Prostate gland (tissue), 2 donors: ENCODE measurements around the gene ACTG1. TPM values are rescaled to one million over a fixed set of nuclear protein-coding genes. Genes with fewer than 3 reads are reported as not detected.

ENCODE experiments used
- DNase-seq: peaks from one replicate; pipeline ENCODE4 v3.0.0-alpha.2; 2019; ENCODE audit warnings: low spot score
- H3K27ac ChIP-seq, 2 donors: fragments of 200-600 bp; sonication (generic); 2 replicates each; pipeline ENCODE4 v1.5.1; 2017 to 2019
- H3K27me3 ChIP-seq: fragments of 200-600 bp; sonication (generic); replicated peaks from 2 replicates; pipeline ENCODE4 v1.5.1; 2019; ENCODE audit not compliant: insufficient read depth
- H3K36me3 ChIP-seq, 2 donors: fragments of 200-600 bp; sonication (generic); 1 replicate in 1 of 2; 2 replicates in 1 of 2; pipeline versions ENCODE4 v1.5.1 to v1.8.1; 2017 to 2019
- H3K4me1 ChIP-seq: fragments of 200-600 bp; sonication (generic); replicated peaks from 2 replicates; pipeline ENCODE4 v1.5.1; 2019
- H3K4me3 ChIP-seq, 2 donors: fragments of 200-600 bp; sonication (generic); 2 replicates each; pipeline ENCODE4 v1.5.1; 2017 to 2019
- H3K9me3 ChIP-seq: fragments of 200-600 bp; sonication (generic); 2 replicates; pipeline ENCODE4 v1.5.1; 2017
- POLR2A ChIP-seq: fragments of 450-650 bp; IDR thresholded peaks from one replicate; pipeline ENCODE4 v1.6.1; 2016; ENCODE audit warnings: antibody characterized with exemption, mild to moderate bottlenecking
- POLR2AphosphoS5 ChIP-seq: sonication (generic); formaldehyde crosslinking; IDR thresholded peaks from one replicate; pipeline ENCODE4 v1.6.1; 2017; ENCODE audit warnings: antibody characterized with exemption
- WGBS: methylation state at CpG from one replicate; pipeline ENCODE4 v1.1.5; 2018; 5-methylcytosine and 5-hydroxymethylcytosine counted together
- intact Hi-C: fragments of 100-400 bp; cut with DNase I; formaldehyde crosslinking; loops from one replicate; pipeline ENCODE4 v1.14.2; 2022
- total RNA-seq, 2 donors: library from RNA; depleted of rRNA; stranded (reverse); fragments of >200 nt; gene quantifications; one replicate each; pipeline ENCODE4 v1.1.0, GENCODE V29; 2016
- TF ChIP-seq, protein P1 (sequence below), 4 experiments: fragments of 200-600 bp in 2 of 4; fragments of 450-650 bp in 2 of 4; sonication (generic) in 2 of 4; IDR thresholded peaks; 1 replicate in 3 of 4; 2 replicates in 1 of 4; pipeline ENCODE4 v1.5.1; 2016 to 2019; ENCODE audit warnings: antibody characterized with exemption in 4 of 4, mild to moderate bottlenecking in 2 of 4, moderate library complexity in 2 of 4

The ACTG1 gene
- total RNA-seq, 2 donors from 2014 or later, result 2,438 to 3,181 TPM

DNA sequence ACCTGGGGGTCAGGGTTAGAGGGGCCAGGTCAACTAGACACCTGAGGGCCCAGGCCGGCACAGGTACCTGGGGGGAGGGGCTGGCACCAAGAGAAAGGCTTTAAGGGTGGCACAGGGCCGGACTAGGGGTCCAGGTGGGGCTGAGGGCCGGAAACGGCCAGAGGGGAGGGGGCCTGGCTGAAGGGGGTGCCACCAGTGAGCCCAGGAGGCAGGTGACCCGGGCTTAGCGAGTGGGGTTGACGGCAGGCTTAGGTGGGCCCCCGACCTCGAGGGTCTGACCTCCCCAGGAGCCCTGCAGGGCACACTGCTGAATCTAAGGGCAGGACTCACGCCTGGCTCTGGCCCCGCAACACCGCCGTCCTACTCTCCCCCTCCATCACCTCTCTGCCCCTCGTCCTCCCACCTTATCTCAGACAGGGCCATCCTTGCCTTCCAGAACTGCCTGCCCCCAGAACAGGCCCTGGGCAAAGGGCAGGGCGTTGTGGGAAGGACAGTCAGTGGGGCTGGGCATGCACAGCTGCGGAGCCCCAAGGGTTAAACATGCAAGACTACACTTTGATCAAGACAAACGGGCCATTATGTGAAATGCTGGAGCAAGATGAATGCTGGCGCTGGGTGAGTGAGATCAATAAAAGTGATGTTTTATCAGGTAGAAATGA is 44.4 kb downstream of the ACTG1 start:
- intact Hi-C loops, result no loop called here
- H3K36me3 ChIP-seq, result no peaks in the 10 kb centered on the region
- H3K4me3 ChIP-seq, result no peak overlapping the region
- H3K27me3 ChIP-seq, result no peaks in the 10 kb centered on the region
- WGBS, result 76% methylated on average over 18 of the region's 18 CpGs
- no peak for DNase-seq
- H3K27ac ChIP-seq, result no peak overlapping the region
- H3K9me3 ChIP-seq, result no peaks in the 10 kb centered on the region
- H3K4me1 ChIP-seq, result no peaks in the 10 kb centered on the region
- TF ChIP-seq POLR2A (no peak), POLR2AphosphoS5 (no peak)
- TF ChIP-seq, protein P1, sequence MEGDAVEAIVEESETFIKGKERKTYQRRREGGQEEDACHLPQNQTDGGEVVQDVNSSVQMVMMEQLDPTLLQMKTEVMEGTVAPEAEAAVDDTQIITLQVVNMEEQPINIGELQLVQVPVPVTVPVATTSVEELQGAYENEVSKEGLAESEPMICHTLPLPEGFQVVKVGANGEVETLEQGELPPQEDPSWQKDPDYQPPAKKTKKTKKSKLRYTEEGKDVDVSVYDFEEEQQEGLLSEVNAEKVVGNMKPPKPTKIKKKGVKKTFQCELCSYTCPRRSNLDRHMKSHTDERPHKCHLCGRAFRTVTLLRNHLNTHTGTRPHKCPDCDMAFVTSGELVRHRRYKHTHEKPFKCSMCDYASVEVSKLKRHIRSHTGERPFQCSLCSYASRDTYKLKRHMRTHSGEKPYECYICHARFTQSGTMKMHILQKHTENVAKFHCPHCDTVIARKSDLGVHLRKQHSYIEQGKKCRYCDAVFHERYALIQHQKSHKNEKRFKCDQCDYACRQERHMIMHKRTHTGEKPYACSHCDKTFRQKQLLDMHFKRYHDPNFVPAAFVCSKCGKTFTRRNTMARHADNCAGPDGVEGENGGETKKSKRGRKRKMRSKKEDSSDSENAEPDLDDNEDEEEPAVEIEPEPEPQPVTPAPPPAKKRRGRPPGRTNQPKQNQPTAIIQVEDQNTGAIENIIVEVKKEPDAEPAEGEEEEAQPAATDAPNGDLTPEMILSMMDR (IDR thresholded peaks at IDR 0.05), result no peak

DNA sequence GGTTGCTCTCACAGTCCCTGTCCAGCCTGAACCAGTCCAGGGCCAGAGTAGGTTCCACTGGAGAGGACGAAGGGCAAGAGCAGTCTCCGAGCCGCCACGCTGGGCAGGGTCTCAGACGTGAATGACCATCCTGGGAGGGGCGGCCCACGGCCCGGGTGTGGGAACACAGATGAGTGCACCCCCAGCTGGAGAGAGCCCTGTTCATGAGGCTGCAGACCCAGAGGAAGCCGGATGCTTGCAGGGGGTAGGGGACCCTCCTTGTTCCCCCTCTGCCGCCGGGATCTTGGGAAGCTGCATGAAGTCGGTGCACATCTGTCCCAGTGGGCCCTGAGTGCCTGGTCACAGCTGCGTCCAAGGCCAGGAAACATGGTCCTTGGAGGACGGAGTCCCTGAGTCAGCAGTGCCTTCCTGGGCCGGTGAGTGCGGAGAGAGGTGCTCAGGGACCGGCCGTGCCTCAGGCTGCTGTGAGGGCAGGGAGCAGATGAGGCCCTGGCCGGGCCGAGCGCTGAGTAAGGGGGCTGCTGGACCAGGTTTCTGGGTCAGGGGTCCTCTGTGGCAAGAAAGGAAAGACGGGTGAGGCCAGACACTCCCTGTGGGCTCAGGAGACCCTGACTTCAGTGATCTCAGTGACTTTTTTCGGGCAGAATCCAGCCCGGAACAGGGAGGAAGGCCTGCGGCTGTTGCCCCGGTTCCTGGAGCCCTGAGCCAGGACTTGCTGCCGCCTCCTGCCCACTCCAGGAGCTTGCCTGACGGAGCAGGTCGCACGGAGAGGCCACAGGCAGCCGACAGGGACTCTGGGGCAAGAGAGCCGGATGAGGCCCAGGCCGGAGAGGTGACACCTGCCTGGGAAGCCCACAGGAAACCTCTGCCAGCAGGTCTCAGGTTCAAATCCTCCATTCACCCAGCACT is 45.8 kb downstream of the ACTG1 start:
- Histone ChIP-seq H3K27ac (no peak overlapping the region), H3K4me1 (no peaks in the 10 kb centered on the region), H3K36me3 (peaks cover 0 to 6% of the 10 kb centered on the region in 2 donors), H3K9me3 (no peaks in the 10 kb centered on the region), H3K4me3 (no peak overlapping the region), H3K27me3 (no peaks in the 10 kb centered on the region)
- no peak for TF ChIP-seq POLR2AphosphoS5
- TF ChIP-seq POLR2A, result no peak
- TF ChIP-seq, protein P1 (IDR thresholded peaks at IDR 0.05), result no peak
- intact Hi-C loops, result no loop called here
- WGBS, result 90% methylated on average over 31 of the region's 33 CpGs
- no peak for DNase-seq

- WGBS, result 84% methylated on average over 17 of the region's 17 CpGs
- Histone ChIP-seq H3K27ac (no peak overlapping the region), H3K9me3 (no peaks in the 10 kb centered on the region), H3K36me3 (peaks cover 0 to 6% of the 10 kb centered on the region in 2 donors), H3K4me3 (no peak overlapping the region), H3K27me3 (no peaks in the 10 kb centered on the region), H3K4me1 (no peaks in the 10 kb centered on the region)
- intact Hi-C loops, result no loop called here
- no peak for TF ChIP-seq POLR2AphosphoS5
- TF ChIP-seq, protein P1 (IDR thresholded peaks at IDR 0.05), result no peak
- no peak for TF ChIP-seq POLR2A
- no peak for DNase-seq
Measured at GRCh38 chr17:81465910-81466309, 46.7 kb downstream of the ACTG1 start.

- Histone ChIP-seq H3K4me3 (no peak overlapping the region), H3K4me1 (no peaks in the 10 kb centered on the region), H3K9me3 (no peaks in the 10 kb centered on the region), H3K36me3 (peaks cover 0 to 6% of the 10 kb centered on the region in 2 donors), H3K27me3 (no peaks in the 10 kb centered on the region), H3K27ac (no peak overlapping the region)
- TF ChIP-seq POLR2AphosphoS5 (no peak), POLR2A (no peak)
- TF ChIP-seq, protein P1 (IDR thresholded peaks at IDR 0.05), result no peak
- 65% methylated on average over 9 of the region's 9 CpGs for WGBS
- intact Hi-C loops, result no loop called here
- no peak for DNase-seq
Measured at GRCh38 chr17:81464586-81464985, 48.0 kb downstream of the ACTG1 start.
